ENCODE results near the gene AMPD3.

Gene AMPD3

DNA sequence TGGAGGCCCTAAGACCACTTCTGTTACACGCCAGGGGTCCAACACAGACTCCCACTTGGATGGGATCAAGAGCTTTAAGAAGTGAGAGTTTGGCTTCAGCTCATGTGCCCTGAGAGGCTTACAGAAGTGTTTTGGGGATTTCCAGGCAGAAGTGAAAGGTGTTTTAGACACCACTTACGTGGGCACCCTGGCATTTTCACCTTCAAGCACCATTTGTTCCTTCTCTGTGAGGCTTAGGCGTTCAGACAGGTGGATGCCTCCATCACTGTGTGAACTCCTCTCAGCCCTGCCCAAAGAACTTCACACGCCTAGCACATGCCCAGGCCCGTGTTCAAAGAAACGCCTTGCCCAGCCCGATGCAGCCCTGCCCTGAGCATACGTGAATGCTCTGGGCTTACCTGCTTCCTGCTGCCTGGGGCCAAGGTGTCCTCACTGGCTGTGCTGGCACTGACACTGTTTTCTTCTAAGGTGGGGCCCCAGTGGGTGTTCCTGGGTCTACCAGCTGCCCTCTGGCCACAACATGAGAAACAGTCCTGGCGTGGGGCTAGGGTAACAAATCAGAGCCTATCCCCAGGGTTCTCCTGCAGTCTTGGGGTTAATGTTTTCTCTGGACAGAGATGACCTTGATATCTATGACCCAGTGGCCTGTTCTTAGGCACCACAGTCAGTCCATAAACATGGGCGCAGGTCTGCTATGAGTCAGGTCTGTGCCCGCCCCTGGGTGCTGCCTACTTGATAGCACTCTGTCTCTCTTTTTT lies 34.0 kb downstream of the AMPD3 start:
- no peak for DNase-seq (ENCODE audit: low spot score)

DNA sequence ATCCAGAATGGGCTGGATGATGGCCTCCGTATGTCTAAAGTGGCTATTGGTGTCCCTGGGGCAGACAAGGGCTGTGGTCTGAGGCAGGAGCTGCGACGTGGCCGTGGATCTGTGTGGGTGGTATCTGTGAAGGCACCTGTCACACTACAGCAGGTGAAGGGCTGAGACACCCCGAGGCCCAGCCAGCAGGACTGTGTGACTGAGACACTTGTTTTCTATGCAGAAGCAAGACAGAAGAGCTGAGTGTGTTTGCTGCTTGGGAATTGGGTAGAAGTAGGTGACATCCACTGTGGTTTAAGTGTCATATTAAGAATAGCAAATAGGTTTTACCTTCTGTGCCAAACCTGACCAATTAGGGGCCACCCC lies 35.0 kb downstream of the AMPD3 start:
- DNase-seq (ENCODE audit: low spot score): no peak

DNA sequence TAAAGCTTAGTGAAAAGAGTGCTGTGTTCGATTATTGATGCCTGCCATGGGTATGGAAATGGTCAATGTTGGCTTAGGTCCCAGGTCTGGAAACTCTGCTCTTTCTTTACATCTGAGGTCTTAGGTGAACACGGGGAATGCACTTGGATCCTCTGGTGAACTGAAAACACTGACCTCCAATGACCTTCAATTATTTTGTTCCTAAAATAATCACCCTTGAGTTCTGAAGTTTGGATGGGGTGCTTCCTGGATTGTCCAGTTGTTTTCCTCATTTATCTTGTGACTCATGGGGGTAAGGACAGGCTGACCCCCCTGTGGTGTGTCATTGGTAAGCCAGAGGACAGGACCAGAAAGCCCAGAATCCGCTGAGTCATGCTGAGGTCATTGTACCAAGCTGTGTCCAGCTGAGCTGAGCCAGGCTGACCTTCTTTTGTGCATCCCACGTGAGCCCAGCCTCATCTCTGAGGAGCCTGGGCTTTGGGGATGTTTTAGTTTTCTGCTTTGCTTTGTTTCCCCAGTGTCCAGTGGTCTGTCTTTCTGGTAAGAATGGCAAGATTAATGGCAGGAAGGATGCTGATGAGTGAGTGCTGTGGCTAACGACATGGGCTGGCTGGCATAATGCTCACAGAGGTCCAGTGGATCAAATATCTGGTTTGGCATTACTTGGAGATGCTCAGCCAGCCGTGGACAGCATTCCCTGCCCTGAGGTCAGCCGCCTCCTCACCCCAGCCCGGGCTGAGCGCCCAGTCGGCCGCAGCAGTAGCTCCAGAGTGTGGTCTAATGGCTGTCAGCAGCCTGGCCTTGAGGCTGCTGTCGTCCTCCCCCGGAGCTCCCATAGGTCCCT lies 35.6 kb downstream of the AMPD3 start:
- DNase-seq (ENCODE audit: low spot score): no peak

DNA sequence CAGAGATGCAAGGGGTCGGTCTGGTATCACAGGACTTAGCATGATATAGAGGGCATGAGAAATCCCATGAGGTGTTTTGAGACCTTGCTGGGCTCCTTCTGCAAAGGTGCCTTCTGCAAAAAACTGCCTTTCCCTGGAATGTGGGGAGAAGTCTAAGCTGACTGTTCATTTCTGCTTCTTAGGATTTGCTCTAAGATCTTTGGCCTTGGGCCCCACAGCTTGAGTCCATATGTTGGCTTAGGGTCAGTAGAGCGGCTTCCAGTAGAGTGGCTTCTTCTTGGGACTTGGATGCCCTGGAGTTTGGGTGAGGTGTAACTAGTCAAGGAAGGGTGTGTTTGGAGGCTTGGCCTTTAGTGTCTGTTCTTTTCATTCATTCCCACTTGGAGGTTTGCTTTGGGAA lies 37.0 kb downstream of the AMPD3 start:
- DNase-seq (ENCODE audit: low spot score): no peak

DNA sequence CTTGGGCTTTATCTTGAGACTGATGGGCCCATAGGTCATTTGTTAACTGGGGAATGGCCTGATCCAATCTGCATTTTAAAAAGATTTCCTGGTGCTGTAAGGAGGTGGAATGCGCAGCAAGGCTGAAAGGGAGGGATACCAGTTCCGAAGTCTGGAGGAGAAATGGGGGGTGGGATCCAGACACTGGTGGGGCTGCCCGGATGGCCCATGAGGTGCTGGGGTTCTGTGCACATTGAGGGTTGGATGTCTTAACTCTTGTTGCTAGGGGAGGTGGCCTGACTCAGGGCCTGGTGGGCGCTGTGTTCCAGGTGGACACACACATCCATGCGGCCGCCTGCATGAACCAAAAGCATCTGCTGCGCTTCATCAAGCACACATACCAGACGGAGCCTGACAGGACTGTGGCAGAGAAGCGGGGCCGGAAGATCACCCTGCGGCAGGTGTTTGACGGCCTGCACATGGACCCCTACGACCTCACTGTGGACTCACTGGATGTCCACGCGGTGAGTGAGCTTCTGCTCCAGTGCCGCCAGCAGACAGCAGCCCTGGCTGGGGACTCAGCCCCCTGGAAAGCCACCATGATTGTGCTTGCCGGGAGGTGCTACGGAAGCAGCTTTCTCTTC lies 38.1 kb downstream of the AMPD3 start:
- DNase-seq (ENCODE audit: low spot score): no peak

DNA sequence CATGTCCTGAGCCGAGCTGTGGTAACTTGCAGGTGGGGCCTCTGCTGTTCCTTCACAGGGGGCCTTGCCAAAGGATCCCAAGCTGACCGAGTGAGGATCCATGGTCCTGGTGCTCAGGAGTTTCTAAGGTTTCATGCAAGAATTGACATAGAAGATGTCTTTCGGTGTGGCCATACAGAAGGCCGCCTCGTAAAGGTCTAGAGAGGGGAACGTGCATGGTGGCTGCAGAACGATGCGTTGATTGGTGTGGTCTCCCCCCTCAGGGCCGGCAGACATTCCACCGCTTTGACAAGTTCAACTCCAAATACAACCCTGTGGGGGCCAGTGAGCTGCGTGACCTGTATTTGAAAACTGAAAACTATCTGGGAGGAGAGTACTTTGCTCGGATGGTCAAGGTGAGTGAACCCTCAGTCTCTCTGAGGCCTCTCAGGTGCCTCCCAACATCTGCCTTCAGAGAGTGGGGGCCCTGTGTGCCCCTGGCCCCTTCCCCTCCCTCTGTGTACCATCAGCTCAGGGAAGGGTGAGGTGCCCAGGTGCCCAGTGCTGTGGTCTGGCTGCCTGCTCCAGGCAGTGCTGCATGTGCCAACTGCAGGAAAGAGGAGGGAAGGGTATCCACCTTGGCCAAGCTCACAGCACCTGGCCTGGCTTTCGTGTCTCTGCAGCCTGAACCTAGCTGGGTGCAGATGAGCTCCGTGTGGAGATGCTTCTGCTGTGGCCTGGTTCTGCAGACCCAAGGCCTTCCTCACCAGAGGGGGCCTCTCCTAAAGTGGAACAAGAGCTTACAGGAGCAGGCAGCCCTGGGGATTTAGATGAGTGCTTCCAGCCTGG lies 39.8 kb downstream of the AMPD3 start:
- DNase-seq (ENCODE audit: low spot score): no peak

DNA sequence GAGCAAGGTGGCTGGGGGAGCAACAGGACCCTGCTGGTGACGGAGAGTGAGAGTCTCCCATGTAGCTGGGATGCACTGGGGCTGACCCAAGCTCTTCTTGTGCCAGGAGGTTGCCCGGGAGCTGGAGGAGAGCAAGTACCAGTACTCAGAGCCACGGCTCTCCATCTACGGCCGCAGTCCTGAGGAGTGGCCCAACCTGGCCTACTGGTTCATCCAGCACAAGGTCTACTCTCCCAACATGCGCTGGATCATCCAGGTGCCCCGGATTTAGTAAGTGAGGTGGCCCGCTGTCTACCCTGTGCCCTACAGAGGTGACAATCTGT lies 40.4 kb downstream of the AMPD3 start:
- no peak for DNase-seq (ENCODE audit: low spot score)

DNA sequence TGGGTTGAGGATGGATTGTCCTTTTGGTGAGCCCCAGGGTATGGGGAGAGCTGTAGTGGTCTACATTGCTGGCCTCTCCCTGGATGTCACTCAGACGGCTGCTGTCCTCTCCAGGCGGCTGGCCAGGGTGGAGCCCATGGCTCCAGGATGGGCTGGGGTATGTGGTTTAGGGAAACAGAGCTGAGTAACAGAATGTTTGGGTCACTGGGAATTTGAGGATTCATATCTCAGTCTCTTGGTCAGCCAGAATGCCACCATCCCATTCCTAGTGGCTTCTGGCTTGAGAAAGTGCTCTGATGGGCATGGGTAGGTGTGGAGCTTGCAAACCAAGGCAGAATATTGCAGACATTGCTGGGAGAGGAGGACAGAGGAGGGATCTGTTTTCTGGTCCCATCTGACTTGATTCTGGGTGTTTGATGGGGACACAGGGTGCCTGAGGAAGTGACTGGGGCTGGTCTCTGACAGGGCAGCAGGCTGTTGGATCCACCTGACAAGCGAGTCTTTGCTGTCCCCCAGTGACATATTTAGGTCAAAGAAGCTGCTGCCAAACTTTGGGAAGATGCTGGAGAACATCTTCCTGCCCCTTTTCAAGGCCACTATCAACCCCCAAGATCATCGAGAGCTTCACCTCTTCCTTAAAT lies 41.4 kb downstream of the AMPD3 start:
- no peak for DNase-seq (ENCODE audit: low spot score)

DNA sequence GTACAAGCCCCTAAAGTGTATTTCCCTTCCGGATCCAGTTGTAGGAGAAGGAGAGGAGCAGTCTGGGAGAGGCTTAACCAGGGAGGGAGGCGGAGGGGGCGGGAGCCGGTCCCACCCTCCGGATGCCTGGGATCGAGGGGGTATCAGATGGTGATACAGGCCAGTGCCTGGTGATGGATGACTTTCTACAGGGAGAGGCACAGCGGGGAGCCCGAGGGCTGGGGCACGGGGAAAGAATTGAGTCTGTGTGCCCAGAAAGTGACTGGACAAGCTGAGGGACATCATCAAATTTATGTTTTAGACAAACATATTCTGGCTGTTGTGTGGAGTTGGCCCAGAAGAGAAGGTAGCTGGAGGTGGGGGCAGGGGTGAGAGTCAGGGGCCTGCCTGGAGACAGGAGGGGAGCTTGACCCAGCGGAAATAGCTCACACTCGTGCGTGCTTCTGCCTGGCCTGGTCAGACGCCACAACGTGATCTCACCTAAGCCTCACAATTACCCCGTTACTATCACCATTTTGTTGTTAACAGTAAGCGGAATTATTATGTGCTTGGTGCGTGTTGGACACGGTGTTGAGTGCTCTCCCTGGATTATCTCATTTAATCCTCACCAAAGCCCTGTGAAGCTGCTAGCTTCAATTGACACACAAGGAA lies 42.4 kb downstream of the AMPD3 start:
- no peak for DNase-seq (ENCODE audit: low spot score)

DNA sequence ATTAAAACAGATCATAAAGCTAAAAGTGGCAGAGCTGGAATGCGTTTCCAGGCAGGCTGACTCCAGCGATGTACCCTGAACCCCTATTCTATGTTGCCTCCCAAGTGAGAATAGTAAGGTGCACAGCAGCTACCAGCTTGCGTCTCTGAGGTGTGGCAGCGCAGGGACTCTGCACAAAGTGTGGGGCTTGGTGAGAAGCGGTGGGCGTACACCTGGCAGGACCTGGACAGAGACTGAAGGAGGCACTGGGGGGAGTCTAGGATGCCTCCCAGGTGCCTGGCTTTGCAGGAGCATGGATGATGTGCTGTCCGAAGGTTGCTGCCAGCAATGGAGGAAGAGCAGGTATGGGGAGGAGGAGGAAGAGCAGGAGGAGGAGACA lies 42.9 kb downstream of the AMPD3 start:
- DNase-seq (ENCODE audit: low spot score): no peak

DNA sequence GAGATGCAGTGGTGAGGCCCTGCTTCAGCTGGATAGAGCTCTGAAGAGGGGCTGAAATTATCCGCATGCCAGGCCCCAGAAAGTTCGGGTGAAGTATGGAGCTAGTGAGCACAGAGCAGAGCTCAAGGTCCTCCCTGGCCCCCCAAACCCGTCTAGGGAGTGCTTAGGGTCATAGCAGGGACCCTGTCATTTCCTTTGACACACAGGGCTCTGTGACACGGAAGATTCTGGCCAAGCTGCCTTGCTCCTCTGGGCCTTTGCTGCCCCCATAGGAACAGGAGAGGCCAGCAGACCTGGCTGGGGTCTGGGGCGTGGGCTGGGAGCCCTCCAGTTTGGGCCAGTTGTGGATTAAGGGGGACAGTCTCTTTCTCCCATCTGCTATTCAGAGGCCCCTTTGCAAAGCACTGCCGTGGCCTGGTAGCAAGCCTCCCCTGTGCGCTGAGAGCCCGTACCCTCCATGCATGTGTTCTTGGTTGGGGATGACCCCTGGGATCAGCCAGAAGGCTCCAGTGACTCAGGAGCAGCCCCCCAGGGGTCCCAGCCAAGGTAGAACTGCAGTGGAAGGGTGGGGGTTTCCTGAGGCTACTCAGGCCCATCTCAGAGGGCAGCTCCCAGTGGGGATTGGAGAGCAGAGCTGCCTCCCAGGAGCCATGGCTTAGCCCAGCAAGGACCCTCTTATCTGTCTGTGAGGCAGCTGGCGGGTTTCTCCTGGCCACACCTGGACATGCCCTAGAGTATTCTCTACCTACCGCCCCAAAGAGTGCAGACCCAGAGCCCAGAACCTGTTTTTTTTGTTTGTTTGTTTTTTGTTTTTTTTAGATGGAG lies 43.6 kb downstream of the AMPD3 start:
- no peak for DNase-seq (ENCODE audit: low spot score)

DNA sequence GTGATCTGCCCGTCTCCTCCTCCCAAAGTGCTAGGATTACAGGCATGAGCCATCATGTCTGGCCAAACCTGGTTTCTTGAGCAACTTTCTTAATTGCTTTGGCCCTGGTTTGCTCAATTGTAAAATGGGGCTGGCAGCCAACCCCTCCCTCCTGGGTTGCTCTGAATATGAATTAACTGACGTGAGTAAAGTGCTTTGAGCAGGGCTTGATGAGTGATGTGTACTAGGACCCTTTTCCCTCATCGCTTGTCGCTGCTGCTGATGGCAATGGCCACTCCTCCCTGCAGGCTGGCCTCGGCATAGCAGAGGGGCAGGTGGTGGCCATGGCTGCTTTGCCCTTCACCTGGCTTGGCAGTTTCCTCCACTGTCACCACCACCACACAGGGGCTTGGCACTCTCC lies 44.4 kb downstream of the AMPD3 start:
- DNase-seq (ENCODE audit: low spot score): no peak

DNA sequence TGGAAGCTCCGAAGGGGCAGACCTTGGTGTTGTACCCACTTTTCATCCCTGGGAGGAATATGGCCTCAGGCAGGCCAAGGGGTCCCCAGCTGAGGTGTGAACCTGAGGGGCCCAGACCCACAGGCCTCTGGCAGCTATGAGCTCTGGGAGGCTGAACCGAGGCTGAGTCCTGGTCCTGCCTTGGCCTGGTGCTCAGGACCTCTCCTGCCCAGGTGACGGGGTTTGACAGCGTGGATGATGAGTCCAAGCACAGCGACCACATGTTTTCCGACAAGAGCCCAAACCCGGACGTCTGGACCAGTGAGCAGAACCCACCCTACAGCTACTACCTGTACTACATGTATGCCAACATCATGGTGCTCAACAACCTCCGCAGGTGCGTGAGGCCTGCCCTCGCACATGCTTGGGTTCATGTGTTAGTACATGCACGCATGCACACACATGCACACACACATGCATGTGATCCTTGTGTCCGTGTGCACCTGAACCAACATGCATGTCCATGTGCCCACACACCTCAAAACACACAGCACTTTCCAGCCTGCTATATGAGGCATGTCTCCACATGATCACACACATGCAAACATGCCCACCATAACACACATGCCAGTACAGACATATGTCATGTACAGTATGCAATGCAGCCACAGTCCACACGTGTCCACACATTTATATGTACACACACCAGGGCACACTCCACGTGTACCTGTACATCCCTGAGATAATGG lies 45.0 kb downstream of the AMPD3 start:
- DNase-seq (ENCODE audit: low spot score): no peak

DNA sequence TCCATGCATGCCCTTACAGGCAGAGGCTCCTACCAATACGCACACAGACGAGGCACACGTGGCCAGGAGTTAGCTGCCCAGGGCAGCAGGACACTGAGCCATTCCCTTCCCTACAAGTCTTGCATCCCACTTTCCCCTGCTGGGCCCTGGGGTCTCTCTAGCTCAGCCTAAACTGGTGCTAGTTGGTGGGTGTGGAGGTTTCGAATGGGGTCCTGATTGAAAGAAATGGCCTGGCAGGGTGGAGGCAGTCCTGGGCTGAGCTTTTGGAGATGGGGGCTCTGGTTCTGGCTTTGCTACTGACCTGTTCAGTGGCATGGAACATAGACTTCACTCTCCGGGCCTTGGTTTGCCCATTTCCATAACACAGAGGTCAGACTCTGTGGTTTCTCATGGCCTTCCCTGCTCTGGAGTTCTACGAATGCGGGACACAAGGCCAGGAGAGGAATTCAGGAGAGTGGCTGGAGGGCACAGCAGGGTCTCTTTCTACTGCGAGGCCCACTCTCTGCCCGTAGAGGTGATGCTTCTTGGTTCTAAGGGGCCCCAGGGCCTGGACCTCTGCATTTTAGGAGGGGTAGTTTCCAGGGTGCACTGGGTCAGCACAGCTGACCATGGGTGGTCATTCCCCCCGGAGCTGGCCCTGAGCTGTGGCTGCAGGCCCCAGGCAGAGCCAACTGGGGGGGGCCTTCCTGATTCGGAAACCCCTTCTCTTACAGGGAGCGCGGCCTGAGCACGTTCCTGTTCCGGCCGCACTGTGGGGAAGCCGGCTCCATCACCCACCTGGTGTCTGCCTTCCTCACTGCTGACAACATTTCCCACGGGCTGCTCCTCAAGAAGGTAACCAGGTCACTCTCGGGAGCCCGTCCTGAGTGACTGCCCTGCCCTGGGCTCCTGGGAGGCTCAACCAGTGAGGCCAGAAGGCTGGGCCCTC lies 46.0 kb downstream of the AMPD3 start:
- no peak for DNase-seq (ENCODE audit: low spot score)

DNA sequence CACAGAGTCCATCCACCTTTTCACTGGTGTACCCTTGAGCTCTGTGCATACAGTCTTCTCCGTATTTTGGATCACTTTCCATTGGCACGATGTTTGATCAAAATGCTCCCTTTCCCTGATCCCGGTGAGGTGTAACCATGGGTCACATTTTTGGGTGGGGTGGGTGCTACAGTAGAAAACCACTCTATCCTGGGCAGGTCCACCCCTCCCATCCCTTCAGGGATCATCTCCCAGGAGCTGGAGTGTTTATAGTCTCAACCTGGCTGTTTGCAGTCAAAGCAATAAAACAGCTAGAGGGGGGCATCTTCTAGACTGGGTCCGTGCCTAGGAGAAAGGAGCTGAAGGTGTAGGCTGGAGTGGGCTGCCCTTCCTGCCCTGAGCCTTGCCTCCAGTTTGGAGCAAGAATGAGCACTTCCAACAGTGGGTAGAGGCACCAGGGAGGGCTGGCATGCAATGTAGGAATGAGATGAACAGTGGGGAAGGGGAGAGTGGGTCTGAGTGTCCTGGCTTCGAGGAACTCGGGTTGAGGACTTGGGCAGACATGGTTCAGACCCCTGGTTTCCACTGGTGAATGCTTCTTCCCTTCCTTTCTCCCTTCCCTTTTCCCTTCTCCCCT lies 47.1 kb downstream of the AMPD3 start:
- DNase-seq (ENCODE audit: low spot score): no peak

DNA sequence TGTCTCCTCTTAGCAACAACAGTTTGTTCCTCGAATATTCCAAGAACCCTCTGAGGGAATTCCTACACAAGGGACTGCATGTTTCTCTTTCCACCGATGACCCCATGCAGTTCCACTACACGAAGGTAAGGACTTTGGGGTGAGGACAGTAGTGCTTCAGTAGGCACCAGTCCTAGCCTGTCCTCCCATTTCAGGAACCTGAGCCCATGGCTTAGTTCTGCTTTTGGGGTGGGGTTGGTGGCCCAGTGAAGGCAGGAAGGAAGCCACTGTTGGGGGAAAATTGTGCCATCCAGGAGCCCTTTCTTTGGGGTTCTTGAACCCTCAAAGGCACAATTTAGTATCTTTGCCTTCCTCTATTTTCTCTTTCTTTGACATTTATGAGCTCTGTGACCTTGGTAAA lies 47.7 kb downstream of the AMPD3 start:
- no peak for DNase-seq (ENCODE audit: low spot score)

DNA sequence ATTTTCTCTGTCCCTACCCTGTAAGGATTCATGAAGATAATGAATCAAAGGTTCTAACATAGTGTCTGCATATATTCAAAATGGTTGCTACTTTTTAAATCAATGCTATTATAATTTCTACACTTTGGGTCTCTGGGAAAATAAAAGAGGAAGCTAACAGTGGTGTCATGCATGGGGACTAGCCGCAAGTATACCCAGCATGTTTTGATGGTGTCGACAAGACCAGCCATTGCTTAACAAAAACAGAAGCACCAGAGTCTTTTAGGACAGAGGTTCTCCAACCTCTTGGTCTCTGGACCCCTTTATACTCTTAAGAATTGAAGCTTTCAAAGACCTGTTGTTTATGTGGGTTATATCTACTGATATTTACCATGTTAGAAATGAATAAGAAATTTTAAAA lies 48.2 kb downstream of the AMPD3 start:
- DNase-seq (ENCODE audit: low spot score): no peak

DNA sequence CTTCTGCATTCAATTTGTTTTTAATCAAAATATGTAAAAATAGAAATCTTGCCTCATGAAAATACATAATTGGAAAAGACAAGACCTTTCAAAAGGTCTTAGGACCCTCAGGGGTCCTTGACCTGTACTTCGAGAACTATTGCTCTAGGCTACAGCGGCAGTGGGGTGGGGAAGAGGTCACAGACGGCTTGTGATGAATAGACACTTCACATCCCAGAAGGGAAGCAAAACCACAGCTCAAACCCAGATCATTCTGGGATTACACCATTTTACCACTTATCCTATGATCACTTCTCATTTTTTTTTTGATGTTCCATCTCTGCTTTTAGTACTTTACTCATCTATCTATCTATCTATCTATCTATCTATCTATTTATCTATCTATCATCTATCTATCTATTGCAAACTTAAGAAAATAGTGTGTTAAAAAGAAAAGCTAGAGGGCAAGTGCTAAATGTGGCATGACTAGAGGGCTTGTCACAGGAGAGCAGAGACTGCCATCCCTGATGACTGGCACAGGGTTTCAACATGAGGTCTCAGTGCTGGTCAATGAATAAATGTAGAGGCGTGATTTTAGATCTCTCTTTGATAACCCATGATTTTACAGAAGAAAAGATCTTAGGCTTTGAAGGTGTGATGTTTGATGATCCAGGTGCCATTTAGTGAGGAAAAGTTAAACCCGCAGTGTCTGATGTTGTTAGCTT lies 48.9 kb downstream of the AMPD3 start:
- DNase-seq (ENCODE audit: low spot score): no peak
